NB4 (cell line): Measurements from ENCODE around the gene ZNF480.
A peak's percentile ranks its signal among the peaks of the same experiment; 100 is the strongest.

Experiments used
- MYC ChIP-seq: IDR thresholded peaks from 2 replicates; pipeline ENCODE4 v1.6.1; 2011; ENCODE audit warnings: low read depth, low read length
- POLR2A ChIP-seq: IDR thresholded peaks from 2 replicates; pipeline ENCODE4 v1.6.1; 2011; ENCODE audit warnings: mild to moderate bottlenecking; ENCODE audit not compliant: insufficient read length; ENCODE audit errors: extremely low read depth
- TF ChIP-seq, protein P1 (sequence below): IDR thresholded peaks from one replicate; pipeline ENCODE4 v1.5.1; 2012; ENCODE audit warnings: low read depth, low read length

DNA sequence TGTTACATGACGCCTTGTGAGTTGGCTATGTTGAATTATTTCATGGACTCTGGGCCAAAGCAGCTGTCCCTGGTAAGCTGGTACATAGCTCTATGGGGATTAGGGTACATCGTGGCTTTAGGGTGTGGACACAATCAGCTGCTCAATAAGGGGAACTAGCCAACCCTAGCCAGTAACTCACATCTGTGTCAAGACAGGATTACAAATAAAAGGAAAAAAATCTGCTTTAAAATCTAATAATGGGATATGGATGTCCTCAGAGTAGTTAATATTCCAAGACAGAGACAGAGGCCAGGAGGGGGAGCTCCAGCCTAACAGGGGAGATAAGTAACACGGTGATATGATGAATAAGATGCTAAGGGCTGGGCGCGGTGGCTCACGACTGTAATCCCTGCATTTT is 48.7 kb upstream of the ZNF480 start:
- TF ChIP-seq, protein P1, sequence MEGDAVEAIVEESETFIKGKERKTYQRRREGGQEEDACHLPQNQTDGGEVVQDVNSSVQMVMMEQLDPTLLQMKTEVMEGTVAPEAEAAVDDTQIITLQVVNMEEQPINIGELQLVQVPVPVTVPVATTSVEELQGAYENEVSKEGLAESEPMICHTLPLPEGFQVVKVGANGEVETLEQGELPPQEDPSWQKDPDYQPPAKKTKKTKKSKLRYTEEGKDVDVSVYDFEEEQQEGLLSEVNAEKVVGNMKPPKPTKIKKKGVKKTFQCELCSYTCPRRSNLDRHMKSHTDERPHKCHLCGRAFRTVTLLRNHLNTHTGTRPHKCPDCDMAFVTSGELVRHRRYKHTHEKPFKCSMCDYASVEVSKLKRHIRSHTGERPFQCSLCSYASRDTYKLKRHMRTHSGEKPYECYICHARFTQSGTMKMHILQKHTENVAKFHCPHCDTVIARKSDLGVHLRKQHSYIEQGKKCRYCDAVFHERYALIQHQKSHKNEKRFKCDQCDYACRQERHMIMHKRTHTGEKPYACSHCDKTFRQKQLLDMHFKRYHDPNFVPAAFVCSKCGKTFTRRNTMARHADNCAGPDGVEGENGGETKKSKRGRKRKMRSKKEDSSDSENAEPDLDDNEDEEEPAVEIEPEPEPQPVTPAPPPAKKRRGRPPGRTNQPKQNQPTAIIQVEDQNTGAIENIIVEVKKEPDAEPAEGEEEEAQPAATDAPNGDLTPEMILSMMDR: peak; percentile 42
- TF ChIP-seq POLR2A (no peak), MYC (no peak)
